Chondrocyte (in vitro differentiated cells): ENCODE measurements around the gene SLC1A7. TPM values are rescaled to one million over a fixed set of nuclear protein-coding genes. Genes with fewer than 3 reads are reported as not detected.

ENCODE experiments used
- DNase-seq: peaks from one replicate; pipeline ENCODE4 v3.0.0; 2021; ENCODE audit warnings: mixed read lengths, low spot score
- H3K27ac Mint-ChIP-seq: one replicate; pipeline ENCODE4 v1.8.0; 2021; ENCODE audit warnings: mild to moderate bottlenecking, moderate library complexity, mixed read lengths; ENCODE audit not compliant: unreplicated experiment
- H3K27me3 Mint-ChIP-seq: 2 replicates; pipeline ENCODE4 v1.8.0; 2021; ENCODE audit warnings: low read depth, mixed read lengths
- H3K36me3 Mint-ChIP-seq: 2 replicates; pipeline ENCODE4 v1.8.0; 2021; ENCODE audit warnings: low read depth, mixed read lengths
- H3K4me1 Mint-ChIP-seq: 2 replicates; pipeline ENCODE4 v1.8.0; 2021; ENCODE audit warnings: low read depth, mild to moderate bottlenecking, mixed read lengths
- H3K4me3 Mint-ChIP-seq: one replicate; pipeline ENCODE4 v1.8.0; 2021; ENCODE audit warnings: mild to moderate bottlenecking, moderate library complexity, mixed read lengths; ENCODE audit not compliant: unreplicated experiment
- H3K9me3 Mint-ChIP-seq: 2 replicates; pipeline ENCODE4 v1.8.0; 2021; ENCODE audit warnings: low read depth, mixed read lengths
- CTCF ChIP-seq: fragments of 200-600 bp; sonication (generic); IDR thresholded peaks from 2 replicates; pipeline ENCODE4 v1.5.0; 2021; ENCODE audit warnings: antibody characterized with exemption, mild to moderate bottlenecking, moderate library complexity
- total RNA-seq: library from RNA; stranded (reverse); gene quantifications from 3 replicates; pipeline ENCODE4 v1.2.1, GENCODE V29; 2021

Gene SLC1A7
- total RNA-seq, 1 donor from 2014 or later: not detected

GRCh38 chr1:53044926-53045325, 97.5 kb downstream of the SLC1A7 start:
- Mint-ChIP-seq H3K4me3 (no peak overlapping the region), H3K27ac (no peak overlapping the region), H3K27me3 (no peaks in the 10 kb centered on the region), H3K36me3 (peaks cover 11% of the 10 kb centered on the region), H3K4me1 (peaks cover 32% of the 10 kb centered on the region), H3K9me3 (no peaks in the 10 kb centered on the region)
- DNase-seq: no peak
- no peak for TF ChIP-seq CTCF

- H3K9me3 Mint-ChIP-seq: no peaks in the 10 kb centered on the region
- no peaks in the 10 kb centered on the region for H3K27me3 Mint-ChIP-seq
- no peak overlapping the region for H3K27ac Mint-ChIP-seq
- peaks cover 15% of the 10 kb centered on the region for H3K4me1 Mint-ChIP-seq
- no peak overlapping the region for H3K4me3 Mint-ChIP-seq
- TF ChIP-seq CTCF: no peak
- DNase-seq: no peak
- H3K36me3 Mint-ChIP-seq: peaks cover 19% of the 10 kb centered on the region
Measured at GRCh38 chr1:53043271-53043670, 99.2 kb downstream of the SLC1A7 start.

GRCh38 chr1:53038566-53038965, 103.9 kb downstream of the SLC1A7 start:
- no peaks in the 10 kb centered on the region for H3K27me3 Mint-ChIP-seq

More at GRCh38 chr1:53038566-53038965, 103.9 kb downstream of the SLC1A7 start:
- TF ChIP-seq CTCF: no peak
- H3K36me3 Mint-ChIP-seq: peaks cover 18% of the 10 kb centered on the region
- H3K27ac Mint-ChIP-seq: no peak overlapping the region
- no peaks in the 10 kb centered on the region for H3K9me3 Mint-ChIP-seq
- no peak for DNase-seq
- no peaks in the 10 kb centered on the region for H3K4me1 Mint-ChIP-seq
- H3K4me3 Mint-ChIP-seq: no peak overlapping the region

Other genes starting within 250 kb of the SLC1A7 start
- gene ECHDC2, start 220.9 kb downstream of the SLC1A7 start, total RNA-seq: 9.4 to 41.7 TPM (median 39.5 TPM) in 3 replicates
- gene SCP2, start 215.4 kb downstream of the SLC1A7 start, total RNA-seq: 84.0 to 98.3 TPM (median 87.4 TPM) in 3 replicates
- 4.1 to 9.3 TPM (median 9.2 TPM) in 3 replicates for gene PODN, start 80.4 kb downstream of the SLC1A7 start, total RNA-seq
- 11.0 to 12.6 TPM (median 12.3 TPM) in 3 replicates for gene CPT2, start 54.2 kb upstream of the SLC1A7 start, total RNA-seq
- 39.7 to 49.3 TPM (median 41.6 TPM) in 3 replicates for gene CZIB, start 78.0 kb upstream of the SLC1A7 start, total RNA-seq
- gene MAGOH, start 95.9 kb upstream of the SLC1A7 start, total RNA-seq: 27.2 to 32.6 TPM (median 29.0 TPM) in 3 replicates
- 7.1 to 14.5 TPM (median 8.3 TPM) in 3 replicates for gene LRP8, start 185.4 kb upstream of the SLC1A7 start, total RNA-seq